Psoas muscle (tissue), 8 donors: ENCODE measurements around the gene PLOD1. TPM values are rescaled to one million over a fixed set of nuclear protein-coding genes. Genes with fewer than 3 reads are reported as not detected.

Source experiments
- ATAC-seq, 4 donors: fragments of 200-7000 bp; cut with Tn5 transposase; one replicate each; pipeline ENCODE4 v1.9.1; 2020; ENCODE audit warnings: moderate library complexity in 3 of 4, mild to moderate bottlenecking in 2 of 4
- DNase-seq, 2 donors: peaks; one replicate each; pipeline ENCODE4 v3.0.0-alpha.2; 2020
- H3K27ac ChIP-seq: fragments of 200-600 bp; one replicate; pipeline ENCODE4 v1.8.0; 2022
- H3K27me3 ChIP-seq, 3 donors: fragments of 200-600 bp in 1 of 3; one replicate each; pipeline versions ENCODE4 v1.6.1 to v1.8.0; 2013 to 2022; ENCODE audit warnings: low read length in 2 of 3, mild to moderate bottlenecking in 2 of 3, moderate library complexity in 1 of 3; ENCODE audit not compliant: insufficient read depth in 3 of 3
- H3K36me3 ChIP-seq, 2 donors: fragments of 200-600 bp in 1 of 2; one replicate each; pipeline versions ENCODE4 v1.6.1 to v1.8.0; 2013 to 2022; ENCODE audit warnings: low read depth in 1 of 2, mild to moderate bottlenecking in 1 of 2, moderate library complexity in 1 of 2; ENCODE audit not compliant: insufficient read depth in 1 of 2
- H3K4me1 ChIP-seq: fragments of 200-600 bp; one replicate; pipeline ENCODE4 v1.8.0; 2022
- H3K4me3 ChIP-seq: fragments of 200-600 bp; one replicate; pipeline ENCODE4 v1.8.0; 2022; ENCODE audit warnings: mild to moderate bottlenecking
- H3K9me3 ChIP-seq: fragments of 200-600 bp; one replicate; pipeline ENCODE4 v1.8.0; 2022
- CTCF ChIP-seq: fragments of 200-600 bp; IDR thresholded peaks from one replicate; pipeline ENCODE4 v1.8.0; 2022; ENCODE audit warnings: antibody characterized with exemption
- WGBS, 3 donors: extraction: QIAGEN DNeasy Blood & Tissue Kit; methylation state at CpG; one replicate each; pipeline versions ENCODE4 v1.1.6 to v1.1.7; 2013; 5-methylcytosine and 5-hydroxymethylcytosine counted together
- intact Hi-C, 2 donors: fragments of 100-400 bp; cut with DNase I; formaldehyde crosslinking; loops; one replicate each; pipeline versions ENCODE4 v1.11.0 to v1.14.2; 2022
- polyA plus RNA-seq, 3 donors: library from polyadenylated mRNA; stranded (reverse); fragments of 200-250 nt; gene quantifications; one replicate each; pipeline ENCODE4 v1.2.3, GENCODE V29; 2013
- total RNA-seq, 4 donors: library from RNA; stranded (reverse); fragmentation: NEBNext Ultra II Directional in 2 of 4; extraction: Animal tissue kit (Norgen Biotek cat#: 25700) in 2 of 4; gene quantifications; one replicate each; pipeline versions ENCODE4 v1.2.1 to v1.2.4, GENCODE V29; 2021 to 2023
- donor health status: healthy with polysubstance abuse.
- donor health status: DM: no; HTN: no; CAD: no; lungs with moderate emphysema.
- donor health status: Bipolar disorder and iron deficiency.
- donor health status: healthy.
- donor health status: DM: yes; HTN: yes; CAD: no.
- donor health status: DM: no; HTN: no; CAD: no.
- donor health status: DM: no; HTN: no; CAD: no.
- donor health status: DM: yes; HTN: yes; CAD: no.

Gene PLOD1
- total and polyA plus RNA-seq, 7 donors = 25.1 to 52.3 (median 36.3) TPM

GRCh38 chr1:12010746-12011570 is 76.4 kb downstream of the PLOD1 start:
- Histone ChIP-seq H3K36me3 (peaks cover 8 to 70% of the 10 kb centered on the region in 2 donors), H3K4me1 (peaks cover 15% of the 10 kb centered on the region), H3K9me3 (no peaks in the 10 kb centered on the region), H3K4me3 (no peak overlapping the region), H3K27ac (no peak overlapping the region), H3K27me3 (no peaks in the 10 kb centered on the region)
- DNase-seq (peak in 1 of 2 donors; percentile 52), ATAC-seq (no peak)
- TF ChIP-seq CTCF = no peak
- WGBS, 3 donors = 76 to 79% (median 77%) methylated on average over 16 of the region's 16 CpGs
- intact Hi-C loops = no loop called here

GRCh38 chr1:12011998-12012397 is 77.5 kb downstream of the PLOD1 start:
- TF ChIP-seq CTCF = no peak
- Histone ChIP-seq H3K27me3 (no peaks in the 10 kb centered on the region), H3K36me3 (peaks cover 5 to 60% of the 10 kb centered on the region in 2 donors), H3K4me1 (peaks cover 15% of the 10 kb centered on the region), H3K27ac (no peak overlapping the region), H3K4me3 (no peak overlapping the region), H3K9me3 (no peaks in the 10 kb centered on the region)
- WGBS, 3 donors = 75 to 87% (median 86%) methylated on average over 4 of the region's 4 CpGs
- DNase-seq (peak in 1 of 2 donors; percentile 18), ATAC-seq (no peak)
- intact Hi-C loops = no loop called here

GRCh38 chr1:12012560-12013316 is 78.2 kb downstream of the PLOD1 start:
- WGBS, 3 donors = 47 to 64% (median 50%) methylated on average over 8 of the region's 8 CpGs
- Histone ChIP-seq H3K27me3 (no peaks in the 10 kb centered on the region), H3K4me3 (no peak overlapping the region), H3K36me3 (peaks cover 5 to 52% of the 10 kb centered on the region in 2 donors), H3K27ac (peak overlapping the region; percentile 74), H3K9me3 (no peaks in the 10 kb centered on the region), H3K4me1 (peaks cover 15% of the 10 kb centered on the region)
- DNase-seq (peak in 1 of 2 donors; percentile 20), ATAC-seq (peak; percentile 31 to 52 (median 42))
- TF ChIP-seq CTCF = no peak
- intact Hi-C loops = no loop called here

GRCh38 chr1:12014141-12014991 is 79.8 kb downstream of the PLOD1 start:
- no peaks in the 10 kb centered on the region for H3K27me3 ChIP-seq
- ATAC-seq (peak; percentile 17 to 45 (median 30)), DNase-seq (peak in 1 of 2 donors; percentile 53)
- H3K36me3 ChIP-seq = peaks cover 5 to 41% of the 10 kb centered on the region in 2 donors
- H3K9me3 ChIP-seq = no peaks in the 10 kb centered on the region
- no peak overlapping the region for H3K4me3 ChIP-seq
- H3K4me1 ChIP-seq = peaks cover 15% of the 10 kb centered on the region
- peak overlapping the region; percentile 74 for H3K27ac ChIP-seq
- TF ChIP-seq CTCF = no peak
- intact Hi-C loops = no loop called here
- 50 to 60% (median 52%) methylated on average over 16 of the region's 16 CpGs for WGBS, 3 donors
